Bronchial epithelial cell (primary cell): ENCODE measurements around the gene IRX2. TPM values are rescaled to one million over a fixed set of nuclear protein-coding genes. Genes with fewer than 3 reads are reported as not detected.

Source experiments
- DNase-seq: peaks from one replicate; pipeline ENCODE4 v3.0.0-alpha.2; 2010; ENCODE audit warnings: low read depth
- FAIRE-seq: peaks from 2 replicates; lab custom pipeline; 2011; peaks lifted over from hg19 to GRCh38; lab: Jason Lieb, UNC
- H3K27me3 ChIP-seq: 2 replicates; pipeline ENCODE4 v1.5.1; 2011; ENCODE audit warnings: low read length; ENCODE audit not compliant: control insufficient read depth, insufficient read depth
- H3K36me3 ChIP-seq: 2 replicates; pipeline ENCODE4 v1.5.1; 2011; ENCODE audit warnings: low read length; ENCODE audit not compliant: control insufficient read depth, insufficient read depth
- H3K4me3 ChIP-seq: 2 replicates; pipeline ENCODE4 v1.5.1; 2011; ENCODE audit warnings: mild to moderate bottlenecking, low read depth, low read length, control low read depth
- CTCF ChIP-seq: IDR thresholded peaks from 2 replicates; pipeline ENCODE4 v1.5.1; 2011; ENCODE audit warnings: mild to moderate bottlenecking, moderate library complexity, low read length, control low read depth, inconsistent platforms; ENCODE audit not compliant: insufficient read depth, severe bottlenecking
- total RNA-seq: library from RNA; depleted of rRNA; stranded (reverse); fragments of >200 nt; gene quantifications from 2 replicates; pipeline ENCODE4 v1.2.1, GENCODE V29; 2014

Gene IRX2
- total RNA-seq, 1 donor from 2014 or later, result 14.0 TPM

GRCh38 chr5:2764581-2764980 lies 13.1 kb upstream of the IRX2 start:
- H3K4me3 ChIP-seq, result no peak overlapping the region
- TF ChIP-seq CTCF, result no peak
- H3K36me3 ChIP-seq, result no peaks in the 10 kb centered on the region
- no peaks in the 10 kb centered on the region for H3K27me3 ChIP-seq
- DNase-seq, result no peak
- no peak for FAIRE-seq

- TF ChIP-seq CTCF, result no peak
- H3K36me3 ChIP-seq, result no peaks in the 10 kb centered on the region
- no peaks in the 10 kb centered on the region for H3K27me3 ChIP-seq
- H3K4me3 ChIP-seq, result no peak overlapping the region
- DNase-seq (no peak), FAIRE-seq (no peak)
Observed at GRCh38 chr5:2763533-2763794, 12.0 kb upstream of the IRX2 start.

GRCh38 chr5:2762744-2763532 lies 11.5 kb upstream of the IRX2 start:
- no peak overlapping the region for H3K4me3 ChIP-seq
- H3K36me3 ChIP-seq, result no peaks in the 10 kb centered on the region
- FAIRE-seq, result no peak
- no peak for DNase-seq
- H3K27me3 ChIP-seq, result no peaks in the 10 kb centered on the region
- TF ChIP-seq CTCF, result no peak

- TF ChIP-seq CTCF, result no peak
- Histone ChIP-seq H3K4me3 (no peak overlapping the region), H3K36me3 (no peaks in the 10 kb centered on the region), H3K27me3 (no peaks in the 10 kb centered on the region)
- FAIRE-seq (no peak), DNase-seq (no peak)
Observed at GRCh38 chr5:2761921-2762488, 10.5 kb upstream of the IRX2 start.

GRCh38 chr5:2759696-2760461 lies 8.4 kb upstream of the IRX2 start:
- FAIRE-seq, result no peak
- no peaks in the 10 kb centered on the region for H3K27me3 ChIP-seq

More at GRCh38 chr5:2759696-2760461, 8.4 kb upstream of the IRX2 start:
- Histone ChIP-seq H3K36me3 (no peaks in the 10 kb centered on the region), H3K4me3 (no peak overlapping the region)
- peak; percentile 79 for DNase-seq
- no peak for TF ChIP-seq CTCF
